ENCODE measurements around the gene TADA2B. TPM values are rescaled to one million over a fixed set of nuclear protein-coding genes. Genes with fewer than 3 reads are reported as not detected.
A peak's percentile ranks its signal among the peaks of the same experiment; 100 is the strongest.

TADA2B gene
- total RNA-seq, 2 donors from 2014 or later: 17.3 to 17.5 TPM

DNA sequence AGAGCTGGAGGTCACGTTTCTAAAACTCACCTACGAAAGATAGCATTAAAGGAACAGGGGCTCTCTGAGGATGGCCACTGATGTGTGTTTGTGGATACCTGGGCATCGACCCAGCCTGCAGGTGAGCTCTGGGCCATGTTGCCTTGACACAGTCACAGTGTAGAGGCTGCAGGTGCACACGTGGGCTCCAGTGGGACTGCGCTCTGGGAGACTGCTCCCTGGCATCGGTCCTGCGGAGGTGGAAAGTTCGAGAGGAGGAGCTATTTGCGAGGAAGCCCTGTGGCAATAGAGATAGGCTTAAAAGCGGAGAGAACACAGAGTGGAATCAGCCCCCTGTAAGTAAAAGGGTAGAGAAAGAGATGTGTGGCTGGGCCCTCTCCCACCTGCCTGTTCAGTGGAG lies 12.3 kb upstream of the TADA2B start:
- no peaks in the 10 kb centered on the region for H3K4me1 Mint-ChIP-seq
- TF ChIP-seq, protein P1, sequence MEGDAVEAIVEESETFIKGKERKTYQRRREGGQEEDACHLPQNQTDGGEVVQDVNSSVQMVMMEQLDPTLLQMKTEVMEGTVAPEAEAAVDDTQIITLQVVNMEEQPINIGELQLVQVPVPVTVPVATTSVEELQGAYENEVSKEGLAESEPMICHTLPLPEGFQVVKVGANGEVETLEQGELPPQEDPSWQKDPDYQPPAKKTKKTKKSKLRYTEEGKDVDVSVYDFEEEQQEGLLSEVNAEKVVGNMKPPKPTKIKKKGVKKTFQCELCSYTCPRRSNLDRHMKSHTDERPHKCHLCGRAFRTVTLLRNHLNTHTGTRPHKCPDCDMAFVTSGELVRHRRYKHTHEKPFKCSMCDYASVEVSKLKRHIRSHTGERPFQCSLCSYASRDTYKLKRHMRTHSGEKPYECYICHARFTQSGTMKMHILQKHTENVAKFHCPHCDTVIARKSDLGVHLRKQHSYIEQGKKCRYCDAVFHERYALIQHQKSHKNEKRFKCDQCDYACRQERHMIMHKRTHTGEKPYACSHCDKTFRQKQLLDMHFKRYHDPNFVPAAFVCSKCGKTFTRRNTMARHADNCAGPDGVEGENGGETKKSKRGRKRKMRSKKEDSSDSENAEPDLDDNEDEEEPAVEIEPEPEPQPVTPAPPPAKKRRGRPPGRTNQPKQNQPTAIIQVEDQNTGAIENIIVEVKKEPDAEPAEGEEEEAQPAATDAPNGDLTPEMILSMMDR (conservative IDR thresholded peaks at IDR 0.05): no peak
- no peak overlapping the region for H3K4me3 ChIP-seq (ENCODE audit: low read length)
- no peak overlapping the region for H3K27ac ChIP-seq (ENCODE audit: low read depth, low read length)
- no peaks in the 10 kb centered on the region for H3K9me3 ChIP-seq (ENCODE audit: control insufficient read depth, low read length)
- H3K4me1 ChIP-seq (ENCODE audit: control insufficient read depth, insufficient read depth, low read length): no peaks in the 10 kb centered on the region
- H3K9me3 Mint-ChIP-seq: no peaks in the 10 kb centered on the region
- no peaks in the 10 kb centered on the region for H3K27me3 Mint-ChIP-seq (ENCODE audit: insufficient read depth)
- no peaks in the 10 kb centered on the region for H3K27me3 ChIP-seq (ENCODE audit: control insufficient read depth, insufficient read depth, low read length, poor library complexity, severe bottlenecking)
- H3K27ac Mint-ChIP-seq: no peak overlapping the region
- H3K4me3 Mint-ChIP-seq: no peak overlapping the region
- 95 to 98% methylated on average over 6 to 10 of the region's 10 CpGs for WGBS, 2 experiments (ENCODE audit: insufficient coverage in 1 of 2, insufficient read length in 1 of 2)
- H3K36me3 Mint-ChIP-seq (ENCODE audit: low read depth): peaks cover 59% of the 10 kb centered on the region
- H3K9ac ChIP-seq (ENCODE audit: extremely low read depth, low read length, poor library complexity, severe bottlenecking): no peak overlapping the region
- no peak for DNase-seq
- H3K36me3 ChIP-seq (ENCODE audit: control insufficient read depth, insufficient read depth, low read length): peaks cover 58% of the 10 kb centered on the region

DNA sequence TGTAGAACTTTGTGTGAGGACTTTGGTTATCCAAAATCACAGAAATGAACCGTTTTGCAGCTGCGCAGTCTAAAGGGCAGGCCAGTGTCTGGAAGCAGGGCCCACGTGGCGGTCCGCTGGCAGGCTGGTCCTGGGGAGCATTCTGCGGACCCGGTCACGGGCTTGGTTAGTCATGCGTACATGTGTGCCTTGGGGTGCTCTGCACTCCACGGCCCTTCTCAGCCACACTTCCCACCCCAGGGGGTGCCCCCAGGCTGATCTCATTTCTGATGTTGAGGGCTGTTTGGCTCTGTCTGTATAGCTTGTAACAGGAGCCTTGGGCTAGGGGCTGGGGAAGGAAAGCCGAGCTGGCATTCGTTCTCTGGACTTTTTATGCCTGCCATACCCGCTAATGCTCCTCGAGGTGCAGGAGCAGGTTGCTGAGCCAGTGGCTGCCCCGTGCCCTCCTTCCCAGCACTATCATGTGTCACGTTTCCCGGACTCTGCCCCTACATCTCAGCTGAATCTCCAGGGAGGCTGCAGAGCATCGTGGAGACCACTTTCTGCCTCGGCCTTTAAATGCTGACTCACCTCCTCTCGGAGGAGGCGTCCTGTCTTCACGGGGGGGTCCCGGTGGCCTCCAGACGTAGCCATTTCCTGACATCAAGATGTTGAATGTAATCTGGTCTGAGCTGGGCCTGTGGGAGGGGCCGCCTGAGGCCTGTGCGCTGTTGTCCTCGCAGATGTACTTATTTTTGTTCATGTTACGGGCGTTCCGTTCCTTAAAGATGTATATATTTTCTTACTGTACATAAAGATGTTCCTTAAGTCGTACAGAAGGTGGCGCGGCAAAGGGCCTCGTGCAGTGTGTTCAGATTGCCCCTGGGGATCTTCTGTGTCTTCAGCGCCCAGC lies 11.4 kb upstream of the TADA2B start:
- H3K27ac ChIP-seq (ENCODE audit: low read depth, low read length): no peak overlapping the region

GRCh38 chr4:7032596-7032995 lies 10.6 kb upstream of the TADA2B start:
- H3K4me3 Mint-ChIP-seq: no peak overlapping the region
- TF ChIP-seq, protein P1 (conservative IDR thresholded peaks at IDR 0.05): no peak
- H3K4me1 ChIP-seq (ENCODE audit: control insufficient read depth, insufficient read depth, low read length): no peaks in the 10 kb centered on the region
- H3K27ac Mint-ChIP-seq: no peak overlapping the region
- no peaks in the 10 kb centered on the region for H3K27me3 Mint-ChIP-seq (ENCODE audit: insufficient read depth)
- H3K36me3 Mint-ChIP-seq (ENCODE audit: low read depth): peaks cover 43% of the 10 kb centered on the region
- H3K36me3 ChIP-seq (ENCODE audit: control insufficient read depth, insufficient read depth, low read length): peaks cover 42% of the 10 kb centered on the region
- no peaks in the 10 kb centered on the region for H3K27me3 ChIP-seq (ENCODE audit: control insufficient read depth, insufficient read depth, low read length, poor library complexity, severe bottlenecking)
- WGBS, 2 experiments (ENCODE audit: insufficient coverage in 1 of 2, insufficient read length in 1 of 2): 95 to 97% methylated on average over 7 to 8 of the region's 8 CpGs
- no peak for DNase-seq
- H3K27ac ChIP-seq (ENCODE audit: low read depth, low read length): no peak overlapping the region
- H3K4me3 ChIP-seq (ENCODE audit: low read length): no peak overlapping the region
- no peaks in the 10 kb centered on the region for H3K9me3 ChIP-seq (ENCODE audit: control insufficient read depth, low read length)
- H3K4me1 Mint-ChIP-seq: no peaks in the 10 kb centered on the region
- no peaks in the 10 kb centered on the region for H3K9me3 Mint-ChIP-seq
- no peak overlapping the region for H3K9ac ChIP-seq (ENCODE audit: extremely low read depth, low read length, poor library complexity, severe bottlenecking)

More for the DNA sequence above, 11.4 kb upstream of the TADA2B start:
- H3K27me3 Mint-ChIP-seq (ENCODE audit: insufficient read depth): no peaks in the 10 kb centered on the region
- Histone ChIP-seq H3K27me3 (ENCODE audit: control insufficient read depth, insufficient read depth, low read length, poor library complexity, severe bottlenecking) (no peaks in the 10 kb centered on the region), H3K4me1 (ENCODE audit: control insufficient read depth, insufficient read depth, low read length) (no peaks in the 10 kb centered on the region), H3K4me3 (ENCODE audit: low read length) (no peak overlapping the region), H3K36me3 (ENCODE audit: control insufficient read depth, insufficient read depth, low read length) (peaks cover 50% of the 10 kb centered on the region), H3K9me3 (ENCODE audit: control insufficient read depth, low read length) (no peaks in the 10 kb centered on the region), H3K9ac (ENCODE audit: extremely low read depth, low read length, poor library complexity, severe bottlenecking) (no peak overlapping the region)
- TF ChIP-seq, protein P1 (conservative IDR thresholded peaks at IDR 0.05): no peak
- 93 to 95% methylated on average over 21 to 35 of the region's 35 CpGs for WGBS, 2 experiments (ENCODE audit: insufficient coverage in 1 of 2, insufficient read length in 1 of 2)
- peaks cover 50% of the 10 kb centered on the region for H3K36me3 Mint-ChIP-seq (ENCODE audit: low read depth)
- no peak overlapping the region for H3K4me3 Mint-ChIP-seq
- no peak for DNase-seq
- H3K9me3 Mint-ChIP-seq: no peaks in the 10 kb centered on the region
- peak overlapping the region; percentile 44 for H3K27ac Mint-ChIP-seq
- H3K4me1 Mint-ChIP-seq: no peaks in the 10 kb centered on the region
